Parathyroid adenoma (tissue), 2 donors: ENCODE results near the gene CACNA1C.

ENCODE experiments used
- H2AFZ ChIP-seq: fragments of 300-600 bp; sonication (generic); one replicate; pipeline ENCODE4 v1.7.0; 2017; ENCODE audit warnings: antibody characterized with exemption, mild to moderate bottlenecking
- H3K27ac ChIP-seq: fragments of 300-600 bp; sonication (generic); one replicate; pipeline ENCODE4 v1.7.0; 2017
- H3K27me3 ChIP-seq: fragments of 300-600 bp; sonication (generic); one replicate; pipeline ENCODE4 v1.7.0; 2017; ENCODE audit warnings: low read length; ENCODE audit not compliant: control insufficient read depth, insufficient read depth
- H3K36me3 ChIP-seq: fragments of 300-600 bp; sonication (generic); one replicate; pipeline ENCODE4 v1.7.0; 2017; ENCODE audit warnings: low read length; ENCODE audit not compliant: control insufficient read depth, insufficient read depth
- H3K4me1 ChIP-seq: fragments of 300-600 bp; sonication (generic); one replicate; pipeline ENCODE4 v1.7.0; 2017; ENCODE audit warnings: control low read depth
- H3K4me2 ChIP-seq: fragments of 300-600 bp; sonication (generic); one replicate; pipeline ENCODE4 v1.7.0; 2017; ENCODE audit warnings: low read length
- H3K4me3 ChIP-seq: fragments of 300-600 bp; sonication (generic); one replicate; pipeline ENCODE4 v1.7.0; 2017; ENCODE audit warnings: low read depth, low read length
- H3K79me2 ChIP-seq: fragments of 300-600 bp; sonication (generic); one replicate; pipeline ENCODE4 v1.7.0; 2017; ENCODE audit warnings: control low read depth
- H3K9ac ChIP-seq: fragments of 300-600 bp; sonication (generic); one replicate; pipeline ENCODE4 v1.7.0; 2017; ENCODE audit warnings: mild to moderate bottlenecking
- H3K9me3 ChIP-seq: fragments of 300-600 bp; sonication (generic); one replicate; pipeline ENCODE4 v1.7.0; 2017; ENCODE audit warnings: low read length; ENCODE audit not compliant: control insufficient read depth
- CTCF ChIP-seq: fragments of 300-600 bp; sonication (generic); IDR thresholded peaks from one replicate; pipeline ENCODE4 v1.7.0; 2017; ENCODE audit warnings: antibody characterized with exemption, mild to moderate bottlenecking
- donor health status: primary hyperparathyroidism.

The CACNA1C gene

GRCh38 chr12:2032506-2032905 lies 20.3 kb upstream of the CACNA1C start:
- no peak overlapping the region for H3K9ac ChIP-seq

DNA sequence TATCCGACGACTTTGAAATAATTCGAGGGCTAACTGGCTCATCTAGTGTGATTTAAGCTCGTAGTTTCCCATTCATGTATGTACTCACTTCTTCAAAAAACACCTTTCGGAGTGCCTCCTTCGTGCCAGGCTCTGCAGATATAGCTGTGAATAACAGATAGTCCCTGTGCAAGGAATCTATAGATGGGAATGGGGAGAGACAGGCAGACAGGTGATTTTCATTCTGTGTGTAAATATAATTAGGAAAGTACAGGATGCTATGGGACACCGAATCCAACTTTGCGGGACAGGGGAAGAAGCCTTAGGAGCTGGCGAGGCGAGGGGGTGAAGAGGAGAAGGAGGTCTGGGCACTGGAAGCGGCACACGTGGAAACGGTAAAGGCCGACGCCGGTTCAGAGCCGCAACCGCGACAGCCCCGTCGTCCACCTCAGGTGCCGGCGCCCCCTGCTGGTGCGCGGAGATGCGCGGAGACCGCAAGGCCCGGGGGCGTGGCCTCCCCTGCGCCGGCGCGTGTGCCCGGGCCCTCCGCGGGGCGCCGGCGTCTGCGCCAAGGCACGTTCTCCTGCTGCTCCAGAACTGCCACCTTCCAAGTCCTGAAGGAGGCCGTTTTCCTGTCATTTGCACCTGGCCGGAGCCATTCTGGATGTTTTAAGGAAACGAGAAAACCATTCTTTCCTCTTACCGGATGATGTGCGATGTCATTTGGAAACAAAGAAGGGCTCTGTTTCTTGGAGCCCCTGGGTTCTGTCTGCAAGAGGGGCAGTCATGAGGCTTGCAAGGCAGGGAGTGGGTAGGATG lies 18.0 kb upstream of the CACNA1C start:
- no peaks in the 10 kb centered on the region for H3K9me3 ChIP-seq
- no peak overlapping the region for H3K27ac ChIP-seq
- no peaks in the 10 kb centered on the region for H3K79me2 ChIP-seq
- TF ChIP-seq CTCF: peak; percentile 87
- H2AFZ ChIP-seq: peak overlapping the region; percentile 84
- H3K4me1 ChIP-seq: peaks cover 4% of the 10 kb centered on the region
- no peak overlapping the region for H3K9ac ChIP-seq
- no peaks in the 10 kb centered on the region for H3K27me3 ChIP-seq
- H3K4me2 ChIP-seq: peak overlapping the region; percentile 62
- H3K36me3 ChIP-seq: no peaks in the 10 kb centered on the region
- peak overlapping the region; percentile 30 for H3K4me3 ChIP-seq

More at GRCh38 chr12:2032506-2032905, 20.3 kb upstream of the CACNA1C start:
- H3K27ac ChIP-seq: no peak overlapping the region
- no peaks in the 10 kb centered on the region for H3K27me3 ChIP-seq
- H3K4me1 ChIP-seq: peaks cover 4% of the 10 kb centered on the region
- H3K79me2 ChIP-seq: no peaks in the 10 kb centered on the region
- no peak overlapping the region for H3K4me2 ChIP-seq
- no peak for TF ChIP-seq CTCF
- no peak overlapping the region for H3K4me3 ChIP-seq
- H3K9me3 ChIP-seq: no peaks in the 10 kb centered on the region
- no peaks in the 10 kb centered on the region for H3K36me3 ChIP-seq
- H2AFZ ChIP-seq: no peak overlapping the region

DNA sequence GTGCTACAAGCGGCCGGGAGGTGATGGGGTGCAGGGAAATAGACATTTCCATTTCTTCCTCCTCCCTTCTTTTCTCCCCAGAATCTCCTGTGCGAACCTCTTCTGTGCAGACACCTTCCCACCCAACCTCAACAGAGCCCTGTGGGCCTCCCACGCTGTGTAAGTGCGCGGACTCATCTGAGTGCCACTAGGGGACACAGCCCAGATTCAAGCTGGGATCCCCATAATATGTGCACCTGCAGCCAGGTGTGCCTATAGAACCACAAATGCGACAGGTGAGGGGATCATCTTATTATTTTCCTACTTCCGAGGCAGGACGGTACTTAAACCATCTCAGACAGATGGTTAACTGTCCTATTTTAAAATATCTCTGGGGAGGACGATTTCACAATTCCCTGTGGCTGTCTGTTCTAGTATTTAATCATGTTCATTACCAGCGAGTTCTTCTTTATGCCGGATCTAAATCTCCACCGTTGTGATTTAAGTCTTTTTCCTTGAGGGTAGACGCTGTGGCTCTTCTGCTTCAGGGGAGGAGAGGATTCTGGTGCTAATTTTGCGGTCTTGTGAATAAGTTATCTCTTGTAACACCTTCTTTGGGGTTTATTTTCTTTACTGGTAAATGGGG lies 17.2 kb upstream of the CACNA1C start:
- Histone ChIP-seq H3K36me3 (no peaks in the 10 kb centered on the region), H3K79me2 (no peaks in the 10 kb centered on the region), H3K27me3 (no peaks in the 10 kb centered on the region), H3K4me2 (peak overlapping the region; percentile 62), H2AFZ (peak overlapping the region; percentile 84), H3K4me1 (peaks cover 4% of the 10 kb centered on the region), H3K9ac (no peak overlapping the region), H3K4me3 (peak overlapping the region; percentile 30), H3K27ac (no peak overlapping the region), H3K9me3 (no peaks in the 10 kb centered on the region)
- TF ChIP-seq CTCF: no peak

DNA sequence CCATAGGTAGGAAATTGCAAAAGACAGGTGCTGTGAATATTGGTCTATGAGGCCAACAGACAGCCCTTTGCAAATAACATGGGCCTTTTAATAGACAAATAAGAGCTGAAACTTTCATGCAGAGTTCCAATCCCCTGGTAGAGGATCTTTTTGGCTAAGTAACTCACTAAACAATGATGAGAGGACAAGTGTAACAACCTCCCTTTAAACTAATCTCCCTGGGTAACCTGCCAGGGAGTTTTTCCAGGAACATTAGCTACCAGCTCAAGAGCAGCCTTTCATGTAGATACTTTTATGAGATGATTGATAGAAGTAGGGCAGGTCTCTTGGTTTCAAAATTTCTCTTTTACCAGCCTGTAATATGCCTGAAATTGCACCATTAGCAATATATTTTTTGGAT lies 13.8 kb upstream of the CACNA1C start:
- H2AFZ ChIP-seq: no peak overlapping the region
- H3K4me1 ChIP-seq: peaks cover 4% of the 10 kb centered on the region
- H3K27ac ChIP-seq: no peak overlapping the region
- H3K36me3 ChIP-seq: no peaks in the 10 kb centered on the region
- H3K9ac ChIP-seq: no peak overlapping the region
- no peaks in the 10 kb centered on the region for H3K27me3 ChIP-seq
- H3K9me3 ChIP-seq: no peaks in the 10 kb centered on the region
- H3K4me2 ChIP-seq: no peak overlapping the region
- H3K4me3 ChIP-seq: no peak overlapping the region
- TF ChIP-seq CTCF: no peak
- H3K79me2 ChIP-seq: no peaks in the 10 kb centered on the region
